GM13976 (cell line): Measurements from ENCODE around the gene ZNF654.

Source experiments
- DNase-seq: peaks from one replicate; pipeline ENCODE4 v3.0.0; 2012; ENCODE audit warnings: low spot score
- in situ Hi-C: fragments of 300-500 bp; cut with MboI; formaldehyde crosslinking; loops from one replicate; pipeline ENCODE4 v1.12.0; 2022; ENCODE audit warnings: low sequenced_read_pairs, mixed read lengths, inconsistent platforms; ENCODE audit not compliant: unreplicated experiment
- TF ChIP-seq, protein P1 (sequence below): IDR thresholded peaks from 2 replicates; pipeline ENCODE4 v1.5.1; 2012; ENCODE audit warnings: borderline replicate concordance, mild to moderate bottlenecking; ENCODE audit not compliant: insufficient read depth; ENCODE audit errors: extremely low read depth, missing control alignments, control extremely low read depth

Gene ZNF654

DNA sequence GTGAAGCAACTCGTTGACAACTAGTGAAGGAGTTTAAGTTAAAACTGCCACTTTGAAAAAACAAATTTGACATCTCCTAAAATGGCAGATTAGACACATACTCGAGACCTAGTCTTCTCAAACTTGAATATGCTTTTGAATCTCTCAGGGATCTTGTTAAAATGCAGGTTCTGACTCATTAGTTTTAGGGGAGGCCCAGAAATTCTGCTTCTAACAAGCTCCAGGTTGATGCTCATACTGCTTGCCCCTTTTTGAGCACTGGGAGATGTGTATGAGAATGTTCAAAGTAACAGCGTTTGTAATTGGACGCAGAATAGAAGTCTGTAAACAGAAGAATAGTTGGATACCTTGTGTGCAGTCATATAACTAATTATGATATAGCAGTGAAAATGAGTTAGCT, 92.3 kb downstream of the ZNF654 start:
- TF ChIP-seq, protein P1, sequence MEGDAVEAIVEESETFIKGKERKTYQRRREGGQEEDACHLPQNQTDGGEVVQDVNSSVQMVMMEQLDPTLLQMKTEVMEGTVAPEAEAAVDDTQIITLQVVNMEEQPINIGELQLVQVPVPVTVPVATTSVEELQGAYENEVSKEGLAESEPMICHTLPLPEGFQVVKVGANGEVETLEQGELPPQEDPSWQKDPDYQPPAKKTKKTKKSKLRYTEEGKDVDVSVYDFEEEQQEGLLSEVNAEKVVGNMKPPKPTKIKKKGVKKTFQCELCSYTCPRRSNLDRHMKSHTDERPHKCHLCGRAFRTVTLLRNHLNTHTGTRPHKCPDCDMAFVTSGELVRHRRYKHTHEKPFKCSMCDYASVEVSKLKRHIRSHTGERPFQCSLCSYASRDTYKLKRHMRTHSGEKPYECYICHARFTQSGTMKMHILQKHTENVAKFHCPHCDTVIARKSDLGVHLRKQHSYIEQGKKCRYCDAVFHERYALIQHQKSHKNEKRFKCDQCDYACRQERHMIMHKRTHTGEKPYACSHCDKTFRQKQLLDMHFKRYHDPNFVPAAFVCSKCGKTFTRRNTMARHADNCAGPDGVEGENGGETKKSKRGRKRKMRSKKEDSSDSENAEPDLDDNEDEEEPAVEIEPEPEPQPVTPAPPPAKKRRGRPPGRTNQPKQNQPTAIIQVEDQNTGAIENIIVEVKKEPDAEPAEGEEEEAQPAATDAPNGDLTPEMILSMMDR = no peak
- no peak for DNase-seq
- in situ Hi-C loops = no loop called here

DNA sequence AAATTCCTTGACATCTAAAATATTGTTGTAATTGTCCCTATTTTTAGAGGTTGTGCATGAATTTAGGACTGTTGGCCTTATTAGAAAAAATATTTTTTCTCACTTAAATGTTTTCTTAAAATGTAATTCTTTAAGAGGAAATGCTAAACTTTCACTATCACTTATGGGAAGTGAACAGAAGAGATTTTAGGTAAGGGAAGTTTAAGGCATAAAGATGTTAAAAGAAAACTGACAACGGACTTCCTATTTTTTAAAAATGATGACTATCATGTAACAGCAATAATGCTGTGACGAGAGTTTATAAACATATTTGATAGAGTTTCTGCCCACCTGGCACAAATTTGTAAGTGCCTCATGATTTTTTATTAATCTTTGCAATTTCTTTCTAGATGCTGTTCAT, 93.8 kb downstream of the ZNF654 start:
- TF ChIP-seq, protein P1 = no peak
- in situ Hi-C loops = no loop called here
- DNase-seq = no peak

DNA sequence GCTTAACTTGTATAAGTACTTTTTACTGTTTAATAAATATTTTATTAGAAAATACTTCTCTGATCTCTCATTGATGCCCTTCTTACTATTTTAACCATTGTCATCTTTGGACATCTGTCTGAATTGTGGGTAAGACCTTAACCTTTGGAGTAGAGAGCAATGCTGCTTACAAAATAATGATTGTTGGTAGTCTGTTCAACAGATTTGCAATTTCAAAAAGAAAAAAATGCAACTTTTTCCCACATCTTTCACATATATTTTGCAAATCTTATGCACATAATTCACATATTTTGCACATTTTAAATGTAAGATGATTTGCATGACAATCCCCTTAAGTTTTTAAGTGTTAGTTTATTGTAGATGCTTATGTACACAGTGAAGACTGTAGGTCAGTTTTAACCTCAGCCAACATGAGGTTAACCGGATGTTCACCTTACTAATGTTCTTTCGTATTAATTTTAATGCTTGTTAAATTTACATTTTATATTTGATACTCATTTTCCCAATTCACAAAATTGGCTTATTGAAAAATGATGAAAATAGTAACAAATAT, 107.4 kb downstream of the ZNF654 start:
- TF ChIP-seq, protein P1 = no peak
- DNase-seq = no peak
- in situ Hi-C loops = no loop called here

DNA sequence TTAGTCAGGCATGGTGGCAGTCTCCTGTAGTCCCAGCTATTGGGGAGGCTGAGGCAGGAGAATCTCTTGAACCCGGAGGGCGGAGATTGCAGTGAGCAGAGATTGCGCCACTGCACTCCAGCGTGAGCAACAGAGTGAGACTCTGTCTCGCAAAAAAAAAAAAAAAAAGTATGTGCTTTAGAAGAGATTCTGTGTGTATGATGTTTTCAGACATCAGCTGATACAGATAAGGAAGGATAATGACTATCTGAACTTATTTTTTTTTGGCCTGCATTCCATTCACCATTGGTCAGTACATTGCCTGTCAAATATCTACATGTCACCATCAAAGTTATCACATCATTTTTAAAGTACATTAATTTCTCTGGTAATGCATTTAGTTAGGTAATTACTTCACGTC, 108.1 kb downstream of the ZNF654 start:
- TF ChIP-seq, protein P1 = no peak
- in situ Hi-C loops = no loop called here
- DNase-seq = no peak

DNA sequence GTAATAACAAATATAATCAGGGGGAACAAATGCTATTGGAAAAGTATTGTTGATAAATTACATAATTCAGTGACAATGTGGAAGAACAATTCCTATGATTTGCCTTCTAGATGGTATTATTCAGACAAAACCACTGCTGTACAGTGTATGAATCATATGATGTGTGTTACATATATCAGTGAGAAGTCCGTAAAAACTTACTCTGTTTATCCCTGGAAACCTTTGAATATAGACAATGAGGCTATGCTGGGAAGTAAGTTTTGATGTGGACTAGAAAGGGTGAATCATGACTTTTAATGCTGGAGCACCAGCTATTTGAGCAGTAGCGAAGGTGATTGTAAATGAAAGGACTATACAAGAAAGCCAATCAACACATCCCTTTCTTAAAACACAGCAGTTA, 108.6 kb downstream of the ZNF654 start:
- in situ Hi-C loops = no loop called here
- TF ChIP-seq, protein P1 = no peak
- no peak for DNase-seq

DNA sequence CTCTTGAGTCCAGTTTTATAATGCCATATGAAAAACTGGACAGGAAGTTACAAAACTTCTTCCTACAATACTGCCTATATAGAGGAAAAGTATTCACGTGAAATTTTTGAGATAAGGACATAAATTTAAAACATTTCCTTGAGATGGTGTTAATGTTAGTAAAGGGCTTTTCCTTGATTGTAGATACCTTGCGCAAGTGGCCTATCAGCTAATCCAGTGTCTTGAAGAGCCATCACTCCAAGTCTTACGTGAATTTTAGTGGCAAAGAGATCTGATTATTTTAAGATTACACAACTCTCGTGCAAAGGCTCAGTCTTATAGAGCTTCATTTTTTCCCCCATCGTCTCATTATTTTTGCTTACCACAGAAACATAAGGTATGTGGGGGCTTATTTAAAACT, 109.1 kb downstream of the ZNF654 start:
- no peak for DNase-seq
- TF ChIP-seq, protein P1 = no peak
- in situ Hi-C loops = no loop called here
